Heart left ventricle (tissue), 16 donors: Measurements from ENCODE around the gene PRKAG2. TPM values are rescaled to one million over a fixed set of nuclear protein-coding genes. Genes with fewer than 3 reads are reported as not detected.

Source experiments
- ATAC-seq, 4 donors: fragments of 200-7000 bp; cut with Tn5 transposase; one replicate each; pipeline ENCODE4 v1.9.1; 2020 to 2022; ENCODE audit warnings: moderate library complexity in 4 of 4, mild to moderate bottlenecking in 3 of 4, moderate number of reproducible peaks in 1 of 4
- DNase-seq, 5 donors: peaks; one replicate each; pipeline ENCODE4 v3.0.0-alpha.2; 2020
- H3K27ac ChIP-seq, 12 donors: fragments of 200-600 bp; sonication (generic) in 4 of 12; one replicate each; pipeline versions ENCODE4 v1.5.0 to v1.8.0; 2016 to 2022; ENCODE audit warnings: mild to moderate bottlenecking in 2 of 12
- H3K27me3 ChIP-seq, 9 donors: fragments of 200-600 bp; sonication (generic) in 2 of 9; one replicate each; pipeline versions ENCODE4 v1.5.1 to v1.8.0; 2016 to 2022; ENCODE audit warnings: mild to moderate bottlenecking in 3 of 9
- H3K36me3 ChIP-seq, 9 donors: fragments of 200-600 bp; sonication (generic) in 2 of 9; one replicate each; pipeline versions ENCODE4 v1.5.0 to v1.8.0; 2018 to 2022; ENCODE audit warnings: mild to moderate bottlenecking in 2 of 9
- H3K4me1 ChIP-seq, 12 donors: fragments of 200-600 bp; sonication (generic) in 4 of 12; one replicate each; pipeline versions ENCODE4 v1.5.0 to v1.8.0; 2016 to 2022; ENCODE audit warnings: mild to moderate bottlenecking in 3 of 12
- H3K4me3 ChIP-seq, 12 donors: fragments of 200-600 bp; sonication (generic) in 4 of 12; one replicate each; pipeline versions ENCODE4 v1.5.0 to v1.8.0; 2017 to 2022; ENCODE audit warnings: mild to moderate bottlenecking in 9 of 12, moderate library complexity in 4 of 12
- H3K9me3 ChIP-seq, 12 donors: fragments of 200-600 bp; sonication (generic) in 4 of 12; one replicate each; pipeline versions ENCODE4 v1.5.0 to v1.8.0; 2016 to 2022; ENCODE audit warnings: mild to moderate bottlenecking in 1 of 12
- CTCF ChIP-seq, 12 donors: fragments of 200-600 bp; sonication (generic) in 4 of 12; IDR thresholded peaks; one replicate each; pipeline versions ENCODE4 v1.5.0 to v1.8.0; 2018 to 2022; ENCODE audit warnings: antibody characterized with exemption in 12 of 12, mild to moderate bottlenecking in 5 of 12
- POLR2A ChIP-seq, 2 donors: fragments of 450-650 bp; IDR thresholded peaks; one replicate each; pipeline ENCODE4 v1.6.1; 2017; ENCODE audit warnings: antibody characterized with exemption in 2 of 2, mild to moderate bottlenecking in 2 of 2, moderate library complexity in 2 of 2
- WGBS, 4 donors: extraction: QIAGEN DNeasy Blood & Tissue Kit in 2 of 4; methylation state at CpG; one replicate each; pipeline versions ENCODE4 v1.1.5 to v1.1.7; 2013 to 2018; 5-methylcytosine and 5-hydroxymethylcytosine counted together
- intact Hi-C, 10 donors: fragments of 100-400 bp; cut with DNase I; formaldehyde crosslinking; loops; one replicate each; pipeline versions ENCODE4 v1.11.1 to v1.14.2; 2022
- polyA plus RNA-seq, 2 donors: library from polyadenylated mRNA; stranded (reverse); fragments of 200-250 nt; gene quantifications; one replicate each; pipeline ENCODE4 v1.2.3, GENCODE V29; 2013
- total RNA-seq, 9 donors: library from RNA; depleted of rRNA in 2 of 9; stranded (reverse); fragments of >200 nt in 2 of 9; fragmentation: NEBNext Ultra II Directional in 3 of 9; extraction: Animal tissue kit (Norgen Biotek cat#: 25700) in 3 of 9; gene quantifications; one replicate each; pipeline versions ENCODE4 v1.1.0 to v1.2.4, GENCODE V29; 2016 to 2023
- donor health status: ischemic (EF 13 %, LVEDD 7.1; RV severe dilation, severe dysfunction).
- donor health status: healthy with polysubstance abuse.
- donor health status: DM: no; HTN: yes; CAD: no.
- donor health status: DM: no; HTN: no; CAD: no.
- donor health status: ischemic (EF 25% LVEDD 6.9; RV normal size, moderate dysfunction).
- donor health status: ischemic (EF 25% LVEDD 5.7; RV mildly dilated, moderate dysfunction).
- donor health status: healthy.
- donor health status: DM: yes; HTN: yes; CAD: no.
- donor health status: ischemic (EF 35%, LVEDD 5.7; RV mildly dilated, moderate dysfunction).
- donor health status: nonischemic (EF 11% LVEDD 7.7; RV severe dilation, severe dysfunction).
- donor health status: DM: yes; HTN: yes; CAD: no.
- donor health status: PGD.
- donor health status: ischemic (EF 29% LVEDD 5.4; RV normal size, mild dysfunction).
- donor health status: nonischemic (EF 23%, LVEDD 6.1; RV moderate dilation, normal function).

Gene PRKAG2
- total and polyA plus RNA-seq, 11 donors: 50.2 to 179 (median 108) TPM

- H3K4me3 ChIP-seq: peak overlapping the region in 1 of 12 donors; percentile 40
- DNase-seq (peak in 2 of 5 donors; percentile 21 to 23), ATAC-seq (no peak)
- H3K36me3 ChIP-seq: no peaks in the 10 kb centered on the region
- H3K27ac ChIP-seq: peak overlapping the region in 3 of 12 donors; percentile 9 to 85 (median 25)
- H3K9me3 ChIP-seq: no peaks in the 10 kb centered on the region
- H3K27me3 ChIP-seq: no peaks in the 10 kb centered on the region
- no peak for TF ChIP-seq POLR2A (IDR thresholded peaks at IDR 0.05)
- no peak for TF ChIP-seq CTCF (IDR thresholded peaks at IDR 0.05)
- H3K4me1 ChIP-seq: peaks cover 0 to 39% (median 4%) of the 10 kb centered on the region in 12 donors
- intact Hi-C loops: loop anchor here in 1 of 10 donors (10.0 kb wide), 1 partner anchor 66 kb away; no protein-coding TSS in a partner anchor
- WGBS, 4 donors: 89 to 96% (median 91%) methylated on average over 18 to 19 of the region's 19 CpGs
These were observed 26.3 kb downstream of the PRKAG2 start for GRCh38 chr7:151850491-151851124.

- no peak for TF ChIP-seq CTCF (IDR thresholded peaks at IDR 0.05)
- TF ChIP-seq POLR2A (IDR thresholded peaks at IDR 0.05): no peak
- ATAC-seq (no peak), DNase-seq (peak in 2 of 5 donors; percentile 18 to 22)
- intact Hi-C loops: loop anchor here in 1 of 10 donors (10.0 kb wide), 1 partner anchor 65 kb away; no protein-coding TSS in a partner anchor
- Histone ChIP-seq H3K27ac (no peak overlapping the region), H3K4me1 (peaks cover 0 to 39% (median 4%) of the 10 kb centered on the region in 12 donors), H3K36me3 (no peaks in the 10 kb centered on the region), H3K9me3 (no peaks in the 10 kb centered on the region), H3K4me3 (no peak overlapping the region), H3K27me3 (no peaks in the 10 kb centered on the region)
- 94 to 97% (median 95%) methylated on average over 10 to 13 of the region's 13 CpGs for WGBS, 4 donors
These were observed 27.0 kb downstream of the PRKAG2 start for GRCh38 chr7:151849879-151850260.

GRCh38 chr7:151849008-151849878, 27.7 kb downstream of the PRKAG2 start:
- Histone ChIP-seq H3K27me3 (no peaks in the 10 kb centered on the region), H3K4me3 (no peak overlapping the region), H3K27ac (no peak overlapping the region), H3K4me1 (peaks cover 0 to 45% (median 1%) of the 10 kb centered on the region in 12 donors), H3K36me3 (no peaks in the 10 kb centered on the region), H3K9me3 (no peaks in the 10 kb centered on the region)
- 87 to 89% (median 89%) methylated on average over 26 of the region's 26 CpGs for WGBS, 4 donors
- no peak for TF ChIP-seq CTCF (IDR thresholded peaks at IDR 0.05)
- no peak for TF ChIP-seq POLR2A (IDR thresholded peaks at IDR 0.05)
- DNase-seq (peak in 2 of 5 donors; percentile 10 to 13), ATAC-seq (no peak)
- intact Hi-C loops: no loop called here

GRCh38 chr7:151847681-151848081, 29.2 kb downstream of the PRKAG2 start:
- H3K27ac ChIP-seq: no peak overlapping the region
- no peaks in the 10 kb centered on the region for H3K9me3 ChIP-seq
- ATAC-seq (no peak), DNase-seq (no peak)
- no peaks in the 10 kb centered on the region for H3K36me3 ChIP-seq
- H3K4me3 ChIP-seq: no peak overlapping the region
- H3K4me1 ChIP-seq: peaks cover 0 to 49% (median 0%) of the 10 kb centered on the region in 12 donors
- intact Hi-C loops: no loop called here
- TF ChIP-seq CTCF (IDR thresholded peaks at IDR 0.05): no peak
- TF ChIP-seq POLR2A (IDR thresholded peaks at IDR 0.05): no peak
- 93 to 96% (median 96%) methylated on average over 10 of the region's 10 CpGs for WGBS, 4 donors
- H3K27me3 ChIP-seq: no peaks in the 10 kb centered on the region
